ENCODE measurements around the gene MEF2D. TPM values are rescaled to one million over a fixed set of nuclear protein-coding genes. Genes with fewer than 3 reads are reported as not detected.

MEF2D gene
- total RNA-seq, 4 donors from 2014 or later: 61.7 to 73.5 (median 67.1) TPM

DNA sequence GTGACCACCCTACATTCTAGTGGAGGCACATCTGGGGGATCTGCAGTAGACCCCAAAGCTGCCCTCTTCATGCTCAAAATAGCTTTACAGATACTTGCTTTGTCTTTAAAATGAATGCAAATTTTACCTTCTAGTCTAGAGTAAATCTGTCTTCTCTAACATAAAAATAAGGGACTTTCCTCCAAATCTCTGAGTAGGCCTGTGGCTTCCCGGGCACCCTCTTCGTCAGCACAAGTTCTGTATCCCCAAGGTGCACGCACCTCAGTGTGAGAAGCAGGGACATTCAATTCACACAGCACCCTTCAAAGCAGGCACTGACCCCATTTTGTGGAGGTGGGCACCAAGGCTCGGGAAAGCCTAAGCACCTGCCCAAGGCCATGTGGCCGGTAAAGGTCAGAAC is 19.0 kb downstream of the MEF2D start:
- peaks cover 63% of the 10 kb centered on the region for H3K36me3 ChIP-seq
- no peak for TF ChIP-seq POLR2A (IDR thresholded peaks at IDR 0.05)
- no peak for TF ChIP-seq EP300 (IDR thresholded peaks at IDR 0.05)
- no peak for TF ChIP-seq POLR2AphosphoS5 (IDR thresholded peaks at IDR 0.05)
- TF ChIP-seq, protein P1, sequence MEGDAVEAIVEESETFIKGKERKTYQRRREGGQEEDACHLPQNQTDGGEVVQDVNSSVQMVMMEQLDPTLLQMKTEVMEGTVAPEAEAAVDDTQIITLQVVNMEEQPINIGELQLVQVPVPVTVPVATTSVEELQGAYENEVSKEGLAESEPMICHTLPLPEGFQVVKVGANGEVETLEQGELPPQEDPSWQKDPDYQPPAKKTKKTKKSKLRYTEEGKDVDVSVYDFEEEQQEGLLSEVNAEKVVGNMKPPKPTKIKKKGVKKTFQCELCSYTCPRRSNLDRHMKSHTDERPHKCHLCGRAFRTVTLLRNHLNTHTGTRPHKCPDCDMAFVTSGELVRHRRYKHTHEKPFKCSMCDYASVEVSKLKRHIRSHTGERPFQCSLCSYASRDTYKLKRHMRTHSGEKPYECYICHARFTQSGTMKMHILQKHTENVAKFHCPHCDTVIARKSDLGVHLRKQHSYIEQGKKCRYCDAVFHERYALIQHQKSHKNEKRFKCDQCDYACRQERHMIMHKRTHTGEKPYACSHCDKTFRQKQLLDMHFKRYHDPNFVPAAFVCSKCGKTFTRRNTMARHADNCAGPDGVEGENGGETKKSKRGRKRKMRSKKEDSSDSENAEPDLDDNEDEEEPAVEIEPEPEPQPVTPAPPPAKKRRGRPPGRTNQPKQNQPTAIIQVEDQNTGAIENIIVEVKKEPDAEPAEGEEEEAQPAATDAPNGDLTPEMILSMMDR (IDR thresholded peaks at IDR 0.05): no peak
- no peaks in the 10 kb centered on the region for H3K9me3 ChIP-seq
- no peak overlapping the region for H3K4me3 ChIP-seq
- H3K27me3 ChIP-seq: no peaks in the 10 kb centered on the region
- H3K4me1 ChIP-seq: peaks cover 68% of the 10 kb centered on the region
- 90% methylated on average over 5 of the region's 5 CpGs for WGBS
- no peak overlapping the region for H3K27ac ChIP-seq
- DNase-seq (ENCODE audit: low spot score in 2 of 2): no peak

DNA sequence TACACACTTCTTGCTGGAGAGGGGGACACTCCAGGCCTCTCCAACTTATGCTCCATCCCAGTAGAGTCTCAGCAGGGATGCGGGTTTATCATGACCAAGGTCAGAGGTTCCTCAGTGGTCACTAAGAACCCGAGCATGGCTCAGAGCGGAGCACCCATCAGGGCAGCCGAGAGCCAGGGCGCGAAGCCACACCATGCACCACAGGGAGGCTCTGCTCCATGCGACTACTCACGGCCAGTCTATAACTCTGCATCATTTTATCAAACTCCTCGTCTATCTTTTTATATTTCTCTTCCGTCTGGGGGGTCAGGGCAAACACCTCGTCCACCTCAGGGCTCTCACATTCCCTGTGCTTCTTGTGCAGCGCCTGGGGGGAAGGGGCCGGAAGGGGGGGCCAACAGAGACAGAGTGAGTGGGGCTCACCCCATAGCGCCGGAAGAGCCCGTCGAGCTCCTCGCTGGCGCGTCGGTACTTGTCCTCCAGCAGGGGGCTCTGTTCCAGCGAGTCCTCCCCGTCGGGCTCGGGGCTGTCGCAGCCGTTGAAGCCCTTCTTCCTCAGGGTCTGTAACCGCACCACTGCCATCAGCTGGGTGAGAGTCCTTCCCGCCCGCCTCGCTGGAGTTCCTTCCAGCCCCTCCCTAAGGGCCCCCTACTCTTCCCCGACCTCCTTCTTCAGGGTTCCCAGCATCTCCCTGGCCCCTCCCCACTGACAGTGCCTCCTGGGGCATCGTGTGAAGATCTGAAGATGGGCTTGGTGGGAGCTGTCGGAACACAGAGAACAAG is 20.0 kb downstream of the MEF2D start:
- 60% methylated on average over 23 of the region's 34 CpGs for WGBS
- no peaks in the 10 kb centered on the region for H3K27me3 ChIP-seq
- no peak for TF ChIP-seq EP300 (IDR thresholded peaks at IDR 0.05)
- TF ChIP-seq, protein P1 (IDR thresholded peaks at IDR 0.05): peak; percentile 30 to 62
- no peak for TF ChIP-seq POLR2AphosphoS5 (IDR thresholded peaks at IDR 0.05)
- no peak for TF ChIP-seq POLR2A (IDR thresholded peaks at IDR 0.05)
- H3K9me3 ChIP-seq: no peaks in the 10 kb centered on the region
- H3K4me1 ChIP-seq: peaks cover 69% of the 10 kb centered on the region
- no peak overlapping the region for H3K4me3 ChIP-seq
- peaks cover 72% of the 10 kb centered on the region for H3K36me3 ChIP-seq
- no peak for DNase-seq (ENCODE audit: low spot score in 2 of 2)
- H3K27ac ChIP-seq: no peak overlapping the region

DNA sequence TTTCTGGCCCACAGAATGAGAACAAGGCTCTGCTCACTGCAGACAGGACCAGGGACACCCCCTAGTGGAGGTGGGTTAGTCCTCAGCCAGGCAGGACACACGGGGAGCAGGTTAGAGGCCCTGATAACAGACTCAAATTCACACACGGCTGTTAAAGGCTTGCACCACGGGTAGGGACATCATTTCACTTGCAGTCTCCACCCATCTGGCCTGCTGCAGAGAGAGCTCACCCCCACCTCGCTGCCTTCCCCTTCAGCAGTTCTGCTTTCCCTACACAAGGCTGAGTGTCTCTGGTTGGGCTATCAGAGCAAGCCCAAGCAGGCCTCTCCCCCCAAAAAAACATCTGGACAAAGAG is 20.6 kb downstream of the MEF2D start:
- 23% methylated on average over 3 of the region's 4 CpGs for WGBS
- Histone ChIP-seq H3K9me3 (no peaks in the 10 kb centered on the region), H3K4me1 (peaks cover 71% of the 10 kb centered on the region), H3K27ac (no peak overlapping the region), H3K36me3 (peaks cover 78% of the 10 kb centered on the region), H3K27me3 (no peaks in the 10 kb centered on the region), H3K4me3 (no peak overlapping the region)
- TF ChIP-seq, protein P1 (IDR thresholded peaks at IDR 0.05): no peak
- no peak for TF ChIP-seq POLR2A (IDR thresholded peaks at IDR 0.05)
- no peak for TF ChIP-seq POLR2AphosphoS5 (IDR thresholded peaks at IDR 0.05)
- TF ChIP-seq EP300 (IDR thresholded peaks at IDR 0.05): no peak
- no peak for DNase-seq (ENCODE audit: low spot score in 2 of 2)

DNA sequence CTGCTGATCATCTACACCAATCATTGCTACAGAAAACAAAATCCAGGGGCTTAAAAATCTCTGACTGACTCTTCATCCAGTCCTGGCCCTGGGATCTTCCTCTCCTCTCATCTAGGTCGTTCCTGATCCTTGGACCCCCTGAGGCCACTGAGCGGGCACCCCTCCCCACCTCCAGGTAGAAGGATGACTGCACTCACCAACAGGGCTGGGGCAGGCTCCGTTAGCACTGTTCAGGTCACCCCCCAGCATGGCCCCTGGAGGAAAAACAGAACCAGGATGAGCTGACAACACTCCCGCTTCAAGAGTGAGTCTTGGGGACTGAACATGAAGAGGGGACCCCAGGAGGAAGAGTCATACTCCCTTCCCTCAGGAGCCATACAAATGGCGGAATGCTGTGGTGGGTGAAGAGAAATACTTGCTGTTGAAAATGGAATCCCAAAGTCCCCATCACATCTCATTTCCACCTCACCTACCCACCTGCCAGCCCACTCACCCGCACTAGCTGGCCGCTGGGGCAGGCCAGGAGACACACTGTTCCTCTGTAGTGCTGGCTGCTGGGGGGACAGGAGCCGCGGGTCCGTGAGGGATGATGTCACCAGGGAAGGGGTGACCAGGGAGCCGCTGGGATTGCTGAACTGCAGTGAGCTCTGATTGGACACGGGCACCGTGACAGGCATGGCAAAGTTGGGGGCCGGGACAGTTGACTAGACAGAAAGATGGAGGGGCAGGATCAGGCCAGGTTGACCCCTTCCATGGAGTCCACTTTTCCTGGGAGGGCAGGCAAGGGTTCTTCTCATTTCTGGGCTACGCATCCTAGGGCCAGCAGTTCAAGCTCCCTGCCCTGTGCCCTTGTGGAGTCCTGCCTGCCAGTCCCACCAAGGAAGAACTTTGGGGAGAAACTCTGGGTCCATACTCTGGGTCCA is 21.2 kb downstream of the MEF2D start:
- TF ChIP-seq, protein P1 (IDR thresholded peaks at IDR 0.05): no peak
- no peak for TF ChIP-seq EP300 (IDR thresholded peaks at IDR 0.05)
- no peak for TF ChIP-seq POLR2A (IDR thresholded peaks at IDR 0.05)
- no peak for TF ChIP-seq POLR2AphosphoS5 (IDR thresholded peaks at IDR 0.05)
- DNase-seq (ENCODE audit: low spot score in 2 of 2): no peak
- no peak overlapping the region for H3K4me3 ChIP-seq
- 83% methylated on average over 14 of the region's 15 CpGs for WGBS
- no peaks in the 10 kb centered on the region for H3K27me3 ChIP-seq
- H3K27ac ChIP-seq: no peak overlapping the region
- peaks cover 85% of the 10 kb centered on the region for H3K36me3 ChIP-seq
- peaks cover 67% of the 10 kb centered on the region for H3K4me1 ChIP-seq
- H3K9me3 ChIP-seq: no peaks in the 10 kb centered on the region

DNA sequence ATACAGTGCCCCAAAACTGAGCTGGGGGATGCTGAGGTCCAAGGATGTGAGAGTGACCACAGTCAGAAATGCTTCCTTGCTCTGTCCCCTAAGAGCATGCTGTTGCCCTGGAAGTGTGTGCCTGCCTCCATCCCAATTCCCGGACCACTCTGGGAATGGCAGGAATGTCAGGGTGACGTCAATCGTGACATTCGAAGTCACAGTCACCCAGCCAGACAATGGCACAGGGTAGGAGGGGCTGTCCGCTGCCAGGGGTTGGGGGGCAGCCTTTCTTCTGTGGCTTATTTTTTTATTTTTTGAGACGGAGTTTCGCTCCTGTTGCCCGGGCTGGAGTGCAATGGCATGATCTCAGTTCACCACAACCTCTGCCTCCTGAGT is 22.3 kb downstream of the MEF2D start:
- H3K4me3 ChIP-seq: no peak overlapping the region
- TF ChIP-seq EP300 (IDR thresholded peaks at IDR 0.05): no peak

More for the DNA sequence above, 22.3 kb downstream of the MEF2D start:
- H3K4me1 ChIP-seq: peaks cover 59% of the 10 kb centered on the region
- peak overlapping the region; percentile 83 for H3K27ac ChIP-seq
- peaks cover 96% of the 10 kb centered on the region for H3K36me3 ChIP-seq
- H3K27me3 ChIP-seq: no peaks in the 10 kb centered on the region
- no peak for DNase-seq (ENCODE audit: low spot score in 2 of 2)
- H3K9me3 ChIP-seq: no peaks in the 10 kb centered on the region
- 95% methylated on average over 7 of the region's 8 CpGs for WGBS

All from suprapubic skin (tissue), 4 donors.